Ovary (tissue), 9 donors: ENCODE measurements around the gene RBMS1. TPM values are rescaled to one million over a fixed set of nuclear protein-coding genes. Genes with fewer than 3 reads are reported as not detected.

ENCODE experiments used
- DNase-seq, 5 donors: peaks; one replicate each; pipeline ENCODE4 v3.0.0-alpha.2; 2019 to 2020
- H3K27ac ChIP-seq, 2 donors: fragments of 200-600 bp; one replicate each; pipeline versions ENCODE4 v1.5.1 to v1.8.0; 2019 to 2022
- H3K27me3 ChIP-seq: fragments of 200-600 bp; one replicate; pipeline ENCODE4 v1.8.0; 2022
- H3K36me3 ChIP-seq: fragments of 200-600 bp; sonication (generic); one replicate; pipeline ENCODE4 v1.5.1; 2019
- H3K4me1 ChIP-seq: one replicate; pipeline ENCODE4 v1.8.1; 2013; ENCODE audit warnings: mild to moderate bottlenecking, moderate library complexity; ENCODE audit not compliant: insufficient read depth
- H3K4me3 ChIP-seq: fragments of 200-600 bp; sonication (generic); one replicate; pipeline ENCODE4 v1.5.1; 2017
- H3K9me3 ChIP-seq, 2 donors: fragments of 200-600 bp in 1 of 2; sonication (generic) in 1 of 2; one replicate each; pipeline versions ENCODE4 v1.5.1 to v1.8.1; 2013 to 2019; ENCODE audit warnings: mild to moderate bottlenecking in 1 of 2, moderate library complexity in 1 of 2
- CTCF ChIP-seq, 3 donors: fragments of 450-650 bp in 2 of 3; fragments of 200-600 bp in 1 of 3; IDR thresholded peaks; one replicate each; pipeline versions ENCODE4 v1.5.1 to v1.8.0; 2016 to 2022; ENCODE audit warnings: antibody characterized with exemption in 3 of 3, mild to moderate bottlenecking in 1 of 3
- EP300 ChIP-seq: sonication (generic); formaldehyde crosslinking; IDR thresholded peaks from one replicate; pipeline ENCODE4 v1.6.1; 2017; ENCODE audit warnings: antibody characterized with exemption
- POLR2A ChIP-seq: fragments of 450-650 bp; IDR thresholded peaks from one replicate; pipeline ENCODE4 v1.6.1; 2017; ENCODE audit warnings: antibody characterized with exemption, mild to moderate bottlenecking, moderate library complexity
- WGBS, 3 donors: extraction: QIAGEN DNeasy Blood & Tissue Kit in 1 of 3; methylation state at CpG; one replicate each; pipeline versions ENCODE4 v1.1.5 to v1.1.7; 2013 to 2017; 5-methylcytosine and 5-hydroxymethylcytosine counted together
- intact Hi-C, 4 donors: fragments of 100-400 bp; cut with DNase I; formaldehyde crosslinking; loops; one replicate each; pipeline versions ENCODE4 v1.11.0 to v1.15.1; 2022 to 2023
- polyA plus RNA-seq, 2 donors: library from polyadenylated mRNA; stranded (reverse); fragments of 200-250 nt in 1 of 2; fragments of 350-450 nt in 1 of 2; fragmentation: Illumina TruSeq in 1 of 2; extraction: RNeasy Lipid Tissue Mini Kit (QIAGEN cat#74804) in 1 of 2; gene quantifications; one replicate each; pipeline ENCODE4 v1.2.3, GENCODE V29; 2013 to 2014
- total RNA-seq, 7 donors: library from RNA; depleted of rRNA in 2 of 7; stranded (reverse); fragments of >200 nt in 2 of 7; fragmentation: NEBNext Ultra II Directional in 3 of 7; extraction: Animal tissue kit (Norgen Biotek cat#: 25700) in 3 of 7; gene quantifications; one replicate each; pipeline versions ENCODE4 v1.1.0 to v1.2.4, GENCODE V29; 2016 to 2023
- donor health status: DM: no; HTN: no; CAD: no; lungs with moderate emphysema.
- donor health status: DM: no; HTN: no; CAD: no.
- donor health status: Bipolar disorder and iron deficiency.
- donor health status: DM: yes; HTN: yes; CAD: no.
- donor health status: DM: no; HTN: no; CAD: no.
- donor health status: DM: yes; HTN: yes; CAD: no.

RBMS1 gene
- total and polyA plus RNA-seq, 9 donors = 50.7 to 91.9 (median 73.8) TPM

GRCh38 chr2:160305081-160305750, 188.4 kb downstream of the RBMS1 start:
- peaks cover 7% of the 10 kb centered on the region for H3K4me1 ChIP-seq
- intact Hi-C loops = no loop called here
- H3K27ac ChIP-seq = no peak overlapping the region
- DNase-seq = no peak
- no peaks in the 10 kb centered on the region for H3K9me3 ChIP-seq
- H3K27me3 ChIP-seq = no peaks in the 10 kb centered on the region
- TF ChIP-seq CTCF (IDR thresholded peaks at IDR 0.05) = no peak
- no peaks in the 10 kb centered on the region for H3K36me3 ChIP-seq
- WGBS, 3 donors = 95 to 98% (median 96%) methylated on average over 4 of the region's 4 CpGs
- H3K4me3 ChIP-seq = no peak overlapping the region

DNA sequence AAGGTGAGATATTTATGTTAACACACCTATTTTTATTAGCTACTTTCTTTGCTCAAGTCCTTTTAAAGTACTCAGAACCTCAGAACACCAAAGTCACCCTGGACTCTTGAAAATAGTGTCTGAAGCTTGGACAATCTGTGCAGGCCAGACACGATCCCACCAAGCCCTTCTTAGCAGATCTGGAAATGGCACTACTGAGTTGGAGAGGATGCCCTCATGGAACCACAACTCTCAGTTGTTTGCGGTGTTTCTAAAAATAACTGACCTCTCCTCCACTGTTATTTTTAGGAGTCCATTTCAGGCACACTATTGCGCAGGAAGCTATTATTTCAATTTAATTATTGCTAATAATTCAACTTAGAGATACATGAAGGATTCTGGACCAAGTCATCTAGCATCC, 190.1 kb downstream of the RBMS1 start:
- WGBS, 3 donors = 75 to 94% (median 79%) methylated on average over 3 of the region's 3 CpGs
- no peak overlapping the region for H3K27ac ChIP-seq
- intact Hi-C loops = no loop called here

DNA sequence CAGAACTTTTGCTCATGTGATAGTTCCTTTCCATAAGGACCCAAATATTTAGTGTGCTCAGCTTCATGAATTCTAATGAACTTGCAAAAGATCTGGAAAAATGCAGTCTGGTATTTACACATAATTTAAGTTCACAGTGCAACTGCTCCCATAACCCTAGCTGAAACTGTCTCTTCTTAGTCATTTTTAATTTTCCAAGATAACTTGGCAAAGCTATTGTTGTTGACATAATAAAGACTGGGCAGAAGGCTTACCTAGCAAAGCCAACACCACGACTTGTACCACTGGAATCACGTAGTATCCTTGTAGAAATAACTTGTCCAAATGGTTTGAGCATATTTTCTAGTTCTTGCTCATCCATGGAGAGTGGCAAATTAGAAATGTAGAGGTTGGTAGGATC, 190.5 kb downstream of the RBMS1 start:
- H3K27me3 ChIP-seq = no peaks in the 10 kb centered on the region
- no peak for DNase-seq
- no peak overlapping the region for H3K27ac ChIP-seq
- H3K4me3 ChIP-seq = no peak overlapping the region
- 30 to 44% (median 39%) methylated on average over 2 of the region's 2 CpGs for WGBS, 3 donors
- no peaks in the 10 kb centered on the region for H3K9me3 ChIP-seq
- intact Hi-C loops = no loop called here
- no peak for TF ChIP-seq POLR2A
- no peak for TF ChIP-seq CTCF (IDR thresholded peaks at IDR 0.05)
- no peak for TF ChIP-seq EP300
- no peaks in the 10 kb centered on the region for H3K36me3 ChIP-seq
- peaks cover 6% of the 10 kb centered on the region for H3K4me1 ChIP-seq

More for the DNA sequence above, 190.1 kb downstream of the RBMS1 start:
- no peaks in the 10 kb centered on the region for H3K27me3 ChIP-seq
- no peak for DNase-seq
- H3K9me3 ChIP-seq = no peaks in the 10 kb centered on the region
- H3K4me3 ChIP-seq = no peak overlapping the region
- no peaks in the 10 kb centered on the region for H3K36me3 ChIP-seq
- no peak for TF ChIP-seq EP300
- no peak for TF ChIP-seq POLR2A
- no peak for TF ChIP-seq CTCF (IDR thresholded peaks at IDR 0.05)
- H3K4me1 ChIP-seq = peaks cover 7% of the 10 kb centered on the region

- intact Hi-C loops = no loop called here
- Histone ChIP-seq H3K27me3 (no peaks in the 10 kb centered on the region), H3K4me1 (peaks cover 8% of the 10 kb centered on the region), H3K9me3 (no peaks in the 10 kb centered on the region), H3K27ac (no peak overlapping the region), H3K4me3 (no peak overlapping the region), H3K36me3 (no peaks in the 10 kb centered on the region)
- DNase-seq = no peak
- TF ChIP-seq POLR2A (no peak), CTCF (IDR thresholded peaks at IDR 0.05) (no peak), EP300 (no peak)
- WGBS, 3 donors = 82 to 88% (median 85%) methylated on average over 2 of the region's 2 CpGs
These were observed 192.2 kb downstream of the RBMS1 start for GRCh38 chr2:160301420-160301819.
